ENCODE results near the gene TTLL8.

Gene TTLL8

DNA sequence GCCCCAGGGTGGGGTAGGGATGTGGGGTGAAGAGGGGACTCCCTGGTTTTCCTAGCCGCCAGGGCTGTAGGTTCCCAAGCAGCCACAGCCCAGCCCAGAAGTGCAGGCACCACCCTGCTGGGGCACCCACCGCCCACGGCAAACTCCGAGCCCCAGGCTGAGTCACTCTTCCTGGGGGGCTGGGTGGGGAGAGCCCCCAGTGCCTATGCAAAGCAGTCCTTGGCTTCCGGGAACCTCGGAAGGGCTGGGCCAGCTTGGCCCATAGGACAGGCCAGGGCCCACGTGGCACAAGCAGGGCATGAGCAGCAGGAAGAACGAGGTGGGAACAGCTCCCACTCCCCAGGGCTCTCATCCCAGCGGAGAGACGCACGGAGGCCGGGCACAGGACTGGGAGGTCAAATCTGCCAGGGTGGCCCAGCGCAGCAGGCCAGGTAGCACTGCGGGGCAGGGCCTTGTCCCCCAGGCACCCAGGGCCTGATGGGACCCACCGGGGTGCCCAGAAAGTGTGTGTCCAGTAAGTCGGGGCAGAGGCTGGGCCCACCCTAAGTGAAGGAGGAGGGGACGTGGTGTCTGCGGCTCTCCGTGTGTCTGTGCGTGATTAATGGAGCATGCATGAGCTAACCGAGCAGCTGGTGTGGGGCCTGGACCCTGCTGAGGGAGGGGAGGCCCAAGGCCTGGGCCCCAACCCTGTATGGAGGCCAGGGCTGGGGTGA lies 41.0 kb downstream of the TTLL8 start:
- DNase-seq, result no peak

DNA sequence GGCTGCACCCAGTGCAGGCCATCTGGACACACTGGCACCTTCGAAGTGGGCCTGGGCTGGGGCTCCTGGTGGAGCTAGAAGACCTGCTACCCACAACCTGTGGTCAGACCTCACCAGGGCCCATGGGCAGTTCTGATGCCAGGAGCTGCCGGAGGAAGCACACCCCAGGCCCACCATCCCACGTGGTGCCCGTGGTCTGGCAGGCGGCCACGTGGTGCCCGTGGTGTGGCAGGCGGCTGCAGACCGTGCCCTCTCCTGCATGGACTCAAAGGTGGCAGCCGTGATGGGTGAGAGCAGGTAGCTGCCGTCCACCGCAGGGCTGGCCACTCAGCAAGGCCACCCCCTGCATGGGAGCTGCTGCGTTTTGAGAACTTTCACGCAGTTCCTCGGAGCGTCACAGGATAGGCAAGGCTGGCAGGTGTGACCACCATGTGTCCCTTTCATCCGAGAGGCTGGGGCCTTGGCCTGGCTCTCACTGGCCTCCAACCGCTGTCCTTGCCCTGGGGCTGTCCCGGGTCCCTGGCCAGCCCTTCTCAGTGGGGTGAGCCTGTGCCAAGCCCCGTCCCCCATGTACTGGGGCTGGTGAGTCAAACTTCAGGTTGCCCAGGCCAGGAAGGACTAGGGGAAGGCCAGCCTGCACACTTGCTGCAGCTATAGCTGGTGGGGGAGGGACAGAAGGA lies 41.6 kb downstream of the TTLL8 start:
- DNase-seq, result no peak

GRCh38 chr22:50015451-50016307 lies 42.4 kb downstream of the TTLL8 start:
- DNase-seq, result no peak

- DNase-seq, result no peak
Observed at GRCh38 chr22:50014655-50015401, 43.3 kb downstream of the TTLL8 start.

- no peak for DNase-seq
Observed at GRCh38 chr22:50014053-50014501, 44.0 kb downstream of the TTLL8 start.

- DNase-seq, result no peak
Observed at GRCh38 chr22:50012211-50013181, 45.6 kb downstream of the TTLL8 start, which contains the start of gene IL17REL. Gene IL17REL (minus strand): TSS chr22:50012765. CDS start chr22:50012646, 119 bp downstream.

DNA sequence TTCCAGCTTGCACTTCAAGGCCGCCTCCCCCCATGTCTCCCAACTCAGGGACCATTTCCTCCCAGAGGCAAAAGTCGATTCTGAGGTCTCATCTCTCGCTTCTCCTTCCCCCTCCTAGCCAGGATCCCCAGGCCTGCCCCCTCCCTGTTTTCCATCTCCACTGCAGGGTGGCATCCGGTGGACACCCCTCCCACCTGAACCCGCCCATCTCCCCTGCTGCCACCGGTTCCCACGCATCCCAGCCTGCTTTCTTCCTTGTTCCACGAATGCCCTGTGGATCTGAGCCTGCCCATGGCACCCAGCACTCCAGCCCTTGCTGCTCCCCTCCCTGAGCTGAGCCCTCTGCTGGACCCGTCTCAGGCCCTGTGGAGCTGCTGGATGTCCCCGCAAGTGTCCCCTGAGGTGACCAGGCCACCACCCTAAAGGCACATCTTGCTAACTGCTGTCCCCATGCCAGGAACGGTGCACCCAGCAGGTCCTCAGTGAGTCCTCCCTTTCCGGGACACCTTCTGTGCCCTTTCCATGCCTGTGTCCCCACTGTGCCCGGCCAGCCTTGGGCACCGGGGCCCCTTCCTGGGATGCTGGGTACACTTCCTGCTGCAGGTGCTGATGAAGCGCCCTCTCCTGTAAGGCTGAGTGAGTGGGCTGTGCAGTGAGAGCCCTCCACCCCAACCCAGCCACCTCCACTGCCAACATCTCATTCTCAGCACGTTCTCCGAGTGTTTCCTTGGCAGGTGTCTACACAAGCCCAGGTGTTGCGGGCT lies 46.5 kb downstream of the TTLL8 start:
- DNase-seq, result no peak

- DNase-seq, result no peak
Observed at GRCh38 chr22:50010676-50011446, 47.2 kb downstream of the TTLL8 start.

GRCh38 chr22:50009765-50010675 lies 48.1 kb downstream of the TTLL8 start:
- no peak for DNase-seq

DNA sequence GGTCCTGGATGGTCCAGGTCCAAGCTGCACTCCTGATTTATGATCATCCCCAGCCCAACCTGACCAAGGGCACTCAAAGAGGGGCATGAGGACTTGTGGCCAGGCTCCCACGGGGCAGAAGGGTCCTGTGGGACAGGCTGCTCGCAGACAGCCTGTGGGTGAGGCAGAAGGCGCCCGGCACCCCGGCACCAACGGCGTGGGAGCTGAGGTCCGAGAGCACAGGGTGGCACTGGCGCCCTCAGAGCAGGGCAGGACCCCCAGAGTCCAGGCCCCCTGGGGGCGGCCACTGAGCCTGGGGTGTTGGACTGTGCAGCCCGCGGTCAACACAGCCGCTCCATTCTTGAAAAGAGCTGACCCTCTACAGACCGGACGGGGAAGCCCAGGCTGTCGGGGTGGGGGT lies 48.8 kb downstream of the TTLL8 start:
- DNase-seq, result no peak

- DNase-seq, result peak; percentile 32
Observed at GRCh38 chr22:50008151-50009040, 49.7 kb downstream of the TTLL8 start.

GRCh38 chr22:50007057-50007511 lies 51.0 kb downstream of the TTLL8 start:
- DNase-seq, result no peak

GRCh38 chr22:50004918-50005317 lies 53.2 kb downstream of the TTLL8 start:
- no peak for DNase-seq

DNA sequence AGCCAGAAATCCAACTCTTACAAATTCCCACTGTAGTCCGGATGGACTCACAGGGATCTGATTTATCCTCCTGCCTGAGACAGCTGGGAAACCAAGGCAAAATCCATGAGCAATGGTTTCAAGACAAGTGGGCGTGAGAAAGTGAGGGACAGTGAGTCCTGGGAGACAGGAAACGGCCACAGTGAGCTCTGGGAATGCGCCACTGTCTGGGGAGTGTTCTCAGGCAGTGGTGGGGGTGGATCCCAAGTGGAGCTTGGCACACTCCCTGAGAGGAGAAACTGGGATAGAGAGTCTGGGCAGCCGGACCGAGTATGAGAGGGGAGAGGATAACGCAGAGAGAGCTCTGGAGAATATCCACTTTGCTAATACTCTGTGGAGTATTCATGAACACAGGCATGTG lies 55.3 kb downstream of the TTLL8 start:
- no peak for DNase-seq

- DNase-seq, result no peak
Observed at GRCh38 chr22:50001388-50002231, 56.5 kb downstream of the TTLL8 start.

DNA sequence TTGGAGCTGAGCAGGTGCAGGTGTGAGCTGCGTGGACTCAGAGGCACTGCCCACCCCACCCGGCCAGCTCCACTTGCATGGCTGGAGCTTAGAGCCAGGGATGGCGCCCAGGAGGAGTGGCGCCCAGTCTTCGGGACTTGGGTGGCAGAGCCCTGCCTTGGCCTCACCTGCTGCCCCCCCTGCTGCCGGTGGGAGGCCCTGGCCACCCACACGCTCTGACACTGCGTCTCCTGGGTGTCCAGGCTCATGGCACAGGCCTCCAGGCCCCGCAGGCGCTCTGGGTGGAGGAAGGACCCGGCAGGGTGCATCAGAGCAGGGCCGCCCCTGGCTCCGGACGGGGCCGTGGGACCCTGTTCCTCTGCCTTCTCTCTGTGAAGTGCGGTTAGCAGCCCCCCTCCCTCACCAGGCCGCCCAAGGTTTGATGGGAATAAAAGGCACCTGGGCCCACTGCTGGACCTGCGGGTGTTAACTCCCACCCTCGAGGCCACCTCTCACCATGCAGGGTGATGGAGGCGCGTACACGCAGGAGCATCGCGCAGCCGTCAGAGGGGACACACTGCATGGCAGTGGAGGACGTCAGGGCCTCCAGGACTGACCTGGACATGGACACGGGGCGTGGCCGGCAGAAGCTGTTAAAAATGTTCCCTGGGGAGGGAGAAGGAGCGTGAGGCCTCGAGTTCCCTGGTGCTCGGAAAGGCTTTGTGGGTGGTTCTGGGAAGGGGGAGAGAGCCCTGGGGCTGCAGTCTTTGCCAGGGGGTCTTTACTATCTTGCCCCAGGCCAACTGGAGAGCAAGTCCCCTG lies 57.3 kb downstream of the TTLL8 start:
- no peak for DNase-seq
